Stomach (tissue), 4 donors: Measurements from ENCODE around the gene PHLDB1.

Experiments used
- CTCF ChIP-seq, 7 experiments: fragments of 450-650 bp in 4 of 7; fragments of 200-600 bp in 3 of 7; sonication (generic) in 3 of 7; IDR thresholded peaks; one replicate each; pipeline ENCODE4 v1.5.1; 2016 to 2019; ENCODE audit warnings: antibody characterized with exemption in 7 of 7, control low read depth in 2 of 7, mild to moderate bottlenecking in 1 of 7
- EP300 ChIP-seq: sonication (generic); formaldehyde crosslinking; IDR thresholded peaks from one replicate; pipeline ENCODE4 v1.6.1; 2017; ENCODE audit warnings: antibody characterized with exemption
- POLR2A ChIP-seq, 4 donors: fragments of 450-650 bp; IDR thresholded peaks; one replicate each; pipeline ENCODE4 v1.6.1; 2016; ENCODE audit warnings: antibody characterized with exemption in 4 of 4, control low read depth in 2 of 4, mild to moderate bottlenecking in 1 of 4, moderate library complexity in 1 of 4

- TF ChIP-seq CTCF (IDR thresholded peaks at IDR 0.05) = no peak
- TF ChIP-seq POLR2A (IDR thresholded peaks at IDR 0.05) = no peak
- TF ChIP-seq EP300 = no peak
These were observed 43.0 kb downstream of the PHLDB1 start for GRCh38 chr11:118650366-118650765.
